Epithelial cell of proximal tubule (primary cell): ENCODE data around the gene LDHA. TPM values are rescaled to one million over a fixed set of nuclear protein-coding genes. Genes with fewer than 3 reads are reported as not detected.

Experiments
- DNase-seq: peaks from one replicate; pipeline ENCODE4 v3.0.0-alpha.2; 2011; ENCODE audit warnings: low read depth
- H3K4me3 ChIP-seq: 2 replicates; pipeline ENCODE4 v1.5.1; 2011; ENCODE audit warnings: low read depth, mild to moderate bottlenecking, low read length
- total RNA-seq: library from RNA; depleted of rRNA; stranded (reverse); fragments of >200 nt; gene quantifications from 2 replicates; pipeline ENCODE4 v1.2.3, GENCODE V29; 2015
- TF ChIP-seq, protein P1 (sequence below): conservative IDR thresholded peaks from 2 replicates; pipeline ENCODE4 v1.5.1; 2012; ENCODE audit warnings: low read depth, mild to moderate bottlenecking, low read length

The LDHA gene
- total RNA-seq, 1 donor from 2014 or later: 1,671 TPM

DNA sequence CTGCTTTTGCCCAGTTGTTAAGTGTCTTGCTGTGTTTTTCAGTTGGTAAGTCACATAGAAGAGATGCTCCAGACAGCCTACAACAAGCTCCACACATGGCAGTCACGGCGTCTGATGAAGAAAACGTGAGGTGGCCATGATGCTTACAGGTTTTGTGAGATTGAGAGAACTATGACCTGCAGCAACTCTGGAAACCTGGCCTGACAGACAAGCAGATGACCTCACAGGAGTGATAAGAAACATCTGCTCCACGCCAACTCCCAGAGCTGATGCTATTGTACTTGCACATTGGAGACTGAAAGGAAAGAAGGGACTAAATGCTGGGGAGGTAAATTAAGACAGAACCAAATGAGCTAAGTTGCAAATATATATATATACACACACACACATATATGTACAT, 28.6 kb upstream of the LDHA start:
- DNase-seq: no peak
- TF ChIP-seq, protein P1, sequence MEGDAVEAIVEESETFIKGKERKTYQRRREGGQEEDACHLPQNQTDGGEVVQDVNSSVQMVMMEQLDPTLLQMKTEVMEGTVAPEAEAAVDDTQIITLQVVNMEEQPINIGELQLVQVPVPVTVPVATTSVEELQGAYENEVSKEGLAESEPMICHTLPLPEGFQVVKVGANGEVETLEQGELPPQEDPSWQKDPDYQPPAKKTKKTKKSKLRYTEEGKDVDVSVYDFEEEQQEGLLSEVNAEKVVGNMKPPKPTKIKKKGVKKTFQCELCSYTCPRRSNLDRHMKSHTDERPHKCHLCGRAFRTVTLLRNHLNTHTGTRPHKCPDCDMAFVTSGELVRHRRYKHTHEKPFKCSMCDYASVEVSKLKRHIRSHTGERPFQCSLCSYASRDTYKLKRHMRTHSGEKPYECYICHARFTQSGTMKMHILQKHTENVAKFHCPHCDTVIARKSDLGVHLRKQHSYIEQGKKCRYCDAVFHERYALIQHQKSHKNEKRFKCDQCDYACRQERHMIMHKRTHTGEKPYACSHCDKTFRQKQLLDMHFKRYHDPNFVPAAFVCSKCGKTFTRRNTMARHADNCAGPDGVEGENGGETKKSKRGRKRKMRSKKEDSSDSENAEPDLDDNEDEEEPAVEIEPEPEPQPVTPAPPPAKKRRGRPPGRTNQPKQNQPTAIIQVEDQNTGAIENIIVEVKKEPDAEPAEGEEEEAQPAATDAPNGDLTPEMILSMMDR: no peak
- no peak overlapping the region for H3K4me3 ChIP-seq

- TF ChIP-seq, protein P1: no peak
- H3K4me3 ChIP-seq: no peak overlapping the region
- DNase-seq: no peak
Observed at GRCh38 chr11:18366286-18366685, 28.1 kb upstream of the LDHA start.

GRCh38 chr11:18367431-18367830, 26.9 kb upstream of the LDHA start:
- TF ChIP-seq, protein P1: no peak
- DNase-seq: no peak
- no peak overlapping the region for H3K4me3 ChIP-seq

DNA sequence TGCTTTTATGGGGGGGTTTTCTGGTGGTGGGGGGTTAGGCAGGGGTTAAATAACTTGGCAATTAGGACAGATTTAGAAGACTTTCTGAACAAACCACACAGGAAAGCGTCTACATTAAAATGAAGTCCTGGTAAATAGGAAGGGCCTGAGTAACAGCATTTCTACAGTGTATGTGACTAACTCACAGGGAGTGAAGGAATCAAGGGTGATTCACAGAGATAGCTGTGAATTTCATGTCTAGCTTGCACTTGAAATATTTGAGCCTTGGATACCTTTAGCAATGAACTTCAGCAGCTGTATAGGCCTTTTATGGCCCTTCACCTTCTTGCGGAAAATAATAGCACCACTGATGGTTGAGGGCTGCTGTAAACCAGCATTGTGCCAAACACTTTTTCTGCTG, 26.1 kb upstream of the LDHA start:
- TF ChIP-seq, protein P1: no peak
- no peak for DNase-seq

GRCh38 chr11:18369398-18369797, 25.0 kb upstream of the LDHA start:
- H3K4me3 ChIP-seq: no peak overlapping the region
- TF ChIP-seq, protein P1: no peak
- DNase-seq: no peak

More for the DNA sequence above, 26.1 kb upstream of the LDHA start:
- H3K4me3 ChIP-seq: no peak overlapping the region

GRCh38 chr11:18371279-18371678, 23.1 kb upstream of the LDHA start:
- H3K4me3 ChIP-seq: no peak overlapping the region
- TF ChIP-seq, protein P1: no peak
- no peak for DNase-seq

DNA sequence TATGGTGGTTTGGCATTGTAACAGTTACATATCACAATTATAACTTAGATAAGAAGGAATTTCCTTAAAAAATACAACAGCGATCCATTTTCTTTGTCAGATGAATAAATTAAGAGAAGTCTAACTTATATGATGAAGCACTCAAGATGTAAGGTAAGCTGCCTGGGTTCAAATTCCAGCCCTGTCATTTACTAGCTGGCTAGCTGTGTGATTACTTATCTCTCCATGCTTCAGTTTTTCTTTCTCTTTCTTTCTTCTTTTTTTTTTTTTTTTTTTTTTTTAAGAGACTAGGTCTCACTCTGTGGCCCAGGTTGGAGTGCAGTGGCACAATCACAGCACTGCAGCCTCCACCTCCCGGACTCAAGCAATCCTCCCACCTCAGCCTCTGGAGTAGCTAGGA, 22.2 kb upstream of the LDHA start:
- no peak for DNase-seq
- H3K4me3 ChIP-seq: no peak overlapping the region
- TF ChIP-seq, protein P1: no peak
